OCI-LY7 (cell line): Measurements from ENCODE around the gene SPINDOC. TPM values are rescaled to one million over a fixed set of nuclear protein-coding genes. Genes with fewer than 3 reads are reported as not detected.

Experiments used
- BruUV-seq: library from RNA; stranded (reverse); fragments of 400-500 nt; replicated peaks from 2 replicates; lab custom pipeline; 2021; lab: Mats Ljungman, UMichigan
- CTCF ChIA-PET: fragments of 300-600 bp; sonication (Branson Sonifier 250); formaldehyde crosslinking; loops from one replicate; lab custom pipeline; 2022; ENCODE audit warnings: antibody characterized with exemption; ENCODE audit not compliant: unreplicated experiment; lab: Charles Lee
- POLR2A ChIA-PET: fragments of 300-600 bp; sonication (Branson Sonifier 250); formaldehyde crosslinking; loops from one replicate; lab custom pipeline; 2022; ENCODE audit warnings: antibody characterized with exemption; lab: Charles Lee
- DNase-seq: peaks from one replicate; pipeline ENCODE4 v3.0.0-alpha.2; 2015; ENCODE audit warnings: low spot score
- H2AFZ ChIP-seq: fragments of 200-600 bp; sonication (generic), shearing (Covaris generic); 2 replicates; pipeline ENCODE4 v1.6.1; 2014; ENCODE audit warnings: mild to moderate bottlenecking, antibody characterized with exemption, low read length, moderate library complexity
- H3K27ac ChIP-seq: fragments of 200-600 bp; sonication (generic); 2 replicates; pipeline ENCODE4 v1.5.1; 2014; ENCODE audit warnings: mixed run types, low read depth, mild to moderate bottlenecking, moderate library complexity, low read length, inconsistent platforms; ENCODE audit not compliant: poor library complexity, severe bottlenecking
- H3K36me3 ChIP-seq: fragments of 200-600 bp; sonication (generic); 2 replicates; pipeline ENCODE4 v1.6.1; 2014; ENCODE audit warnings: mild to moderate bottlenecking, antibody characterized with exemption, low read length, moderate library complexity, mixed read lengths; ENCODE audit not compliant: insufficient read depth
- H3K4me1 ChIP-seq: fragments of 200-600 bp; sonication (generic); 2 replicates; pipeline ENCODE4 v1.5.1; 2014; ENCODE audit warnings: mild to moderate bottlenecking, low read length; ENCODE audit not compliant: insufficient read depth, poor library complexity, severe bottlenecking
- H3K4me2 ChIP-seq: fragments of 200-600 bp; sonication (generic); 2 replicates; pipeline ENCODE4 v1.6.1; 2014; ENCODE audit warnings: mild to moderate bottlenecking, low read length
- H3K4me3 ChIP-seq: fragments of 200-600 bp; sonication (generic); 2 replicates; pipeline ENCODE4 v1.5.1; 2014; ENCODE audit warnings: mild to moderate bottlenecking, low read depth, low read length; ENCODE audit not compliant: poor library complexity, severe bottlenecking
- H3K79me2 ChIP-seq: fragments of 200-600 bp; sonication (generic); 2 replicates; pipeline ENCODE4 v1.6.1; 2016; ENCODE audit warnings: low read depth, mild to moderate bottlenecking, low read length, moderate library complexity, mixed read lengths; ENCODE audit not compliant: insufficient read depth
- H3K9me2 ChIP-seq: fragments of 200-600 bp; sonication (generic); 2 replicates; pipeline ENCODE4 v1.6.1; 2016; ENCODE audit warnings: mild to moderate bottlenecking, low read length, mixed read lengths; ENCODE audit not compliant: insufficient read depth
- H3K9me3 ChIP-seq: fragments of 200-600 bp; sonication (generic); 2 replicates; pipeline ENCODE4 v1.6.1; 2014; ENCODE audit warnings: mild to moderate bottlenecking, mixed run types, low read length, mixed read lengths
- H4K20me1 ChIP-seq: fragments of 200-600 bp; sonication (generic); 2 replicates; pipeline ENCODE4 v1.6.1; 2014; ENCODE audit warnings: mild to moderate bottlenecking, antibody characterized with exemption, low read length, moderate library complexity, mixed read lengths; ENCODE audit not compliant: insufficient read depth
- EZH2phosphoT487 ChIP-seq: fragments of 200-600 bp; sonication (generic); IDR thresholded peaks from 2 replicates; pipeline ENCODE4 v1.6.1; 2018; ENCODE audit warnings: low read depth, borderline replicate concordance, mild to moderate bottlenecking, mixed run types, antibody characterized with exemption, low read length, moderate library complexity, mixed read lengths
- intact Hi-C: fragments of 100-400 bp; cut with micrococcal nuclease; formaldehyde crosslinking; loops from one replicate; pipeline ENCODE4 v1.10.0; 2022; ENCODE audit not compliant: unreplicated experiment
- total RNA-seq, 2 experiments: library from RNA; depleted of rRNA in 1 of 2; stranded (reverse); fragments of >200 nt in 1 of 2; shearing (Covaris generic) in 1 of 2; gene quantifications; 2 replicates each; pipeline ENCODE4 v1.2.3, GENCODE V29; 2014 to 2022
- TF ChIP-seq, protein P1 (sequence below): fragments of 200-600 bp; sonication (generic); conservative IDR thresholded peaks from 2 replicates; pipeline ENCODE4 v1.5.1; 2014; ENCODE audit warnings: mild to moderate bottlenecking, antibody characterized with exemption, low read length, moderate library complexity, mixed read lengths

The SPINDOC gene
- total RNA-seq, 2 experiments from 2014 or later = 57.9 to 81.8 TPM

DNA sequence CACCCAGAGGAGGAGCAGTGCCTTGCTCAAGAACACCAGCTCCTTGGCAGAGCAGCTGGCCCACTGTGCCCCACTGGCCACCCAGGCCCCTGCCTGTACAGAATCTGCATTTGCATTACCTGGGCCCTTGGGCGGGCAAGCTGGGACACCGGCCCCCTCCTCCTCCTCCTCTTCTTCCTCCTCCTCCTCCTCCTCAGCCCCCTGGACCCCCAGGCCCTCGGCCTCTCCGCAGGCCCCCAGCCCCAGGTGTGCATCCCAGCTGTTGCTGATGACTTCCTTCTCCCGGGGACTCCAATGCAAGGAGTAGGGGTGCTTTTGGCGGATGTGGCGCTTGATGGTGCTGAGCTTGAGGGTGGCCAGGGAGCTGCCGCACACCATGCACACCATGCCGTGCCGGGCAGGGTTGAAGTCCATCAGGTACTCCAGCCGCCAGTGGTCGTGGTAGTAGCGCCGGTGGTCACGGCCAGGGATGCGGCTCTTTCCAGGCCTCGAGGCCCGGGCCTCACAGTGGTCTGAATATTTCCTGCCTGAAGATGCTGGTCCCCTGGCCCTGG is 47.5 kb upstream of the SPINDOC start:
- intact Hi-C loops = loop anchor here (5.0 kb wide), 3 partner anchors 47 to 382 kb away; partner anchors contain the start of genes MARK2 and SPINDOC
- DNase-seq = no peak
- POLR2A ChIA-PET = interaction anchor here (0.6 to 1.5 kb wide), 2 partner anchors 9 to 122 kb away, joined by 3 to 4 read pairs; no protein-coding TSS in a partner anchor
- H3K4me3 ChIP-seq = no peak overlapping the region
- H3K27ac ChIP-seq = no peak overlapping the region
- no peak overlapping the region for H2AFZ ChIP-seq
- BruUV-seq = no TSS peak
- H3K9me2 ChIP-seq = no peaks in the 10 kb centered on the region
- H3K9me3 ChIP-seq = no peaks in the 10 kb centered on the region
- peaks cover 20% of the 10 kb centered on the region for H3K4me1 ChIP-seq
- H3K36me3 ChIP-seq = peaks cover 13% of the 10 kb centered on the region; the same call in 1 of the 2 replicates
- no peak overlapping the region for H3K4me2 ChIP-seq
- 0 out of 2 replicates have a peak, but pooled peaks cover 6% of the 10 kb centered on the region for H3K79me2 ChIP-seq
- H4K20me1 ChIP-seq = peaks cover 12% of the 10 kb centered on the region; the same call in 1 of the 2 replicates
- TF ChIP-seq, protein P1, sequence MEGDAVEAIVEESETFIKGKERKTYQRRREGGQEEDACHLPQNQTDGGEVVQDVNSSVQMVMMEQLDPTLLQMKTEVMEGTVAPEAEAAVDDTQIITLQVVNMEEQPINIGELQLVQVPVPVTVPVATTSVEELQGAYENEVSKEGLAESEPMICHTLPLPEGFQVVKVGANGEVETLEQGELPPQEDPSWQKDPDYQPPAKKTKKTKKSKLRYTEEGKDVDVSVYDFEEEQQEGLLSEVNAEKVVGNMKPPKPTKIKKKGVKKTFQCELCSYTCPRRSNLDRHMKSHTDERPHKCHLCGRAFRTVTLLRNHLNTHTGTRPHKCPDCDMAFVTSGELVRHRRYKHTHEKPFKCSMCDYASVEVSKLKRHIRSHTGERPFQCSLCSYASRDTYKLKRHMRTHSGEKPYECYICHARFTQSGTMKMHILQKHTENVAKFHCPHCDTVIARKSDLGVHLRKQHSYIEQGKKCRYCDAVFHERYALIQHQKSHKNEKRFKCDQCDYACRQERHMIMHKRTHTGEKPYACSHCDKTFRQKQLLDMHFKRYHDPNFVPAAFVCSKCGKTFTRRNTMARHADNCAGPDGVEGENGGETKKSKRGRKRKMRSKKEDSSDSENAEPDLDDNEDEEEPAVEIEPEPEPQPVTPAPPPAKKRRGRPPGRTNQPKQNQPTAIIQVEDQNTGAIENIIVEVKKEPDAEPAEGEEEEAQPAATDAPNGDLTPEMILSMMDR = no peak
- no peak for TF ChIP-seq EZH2phosphoT487
- CTCF ChIA-PET = no interaction called here

DNA sequence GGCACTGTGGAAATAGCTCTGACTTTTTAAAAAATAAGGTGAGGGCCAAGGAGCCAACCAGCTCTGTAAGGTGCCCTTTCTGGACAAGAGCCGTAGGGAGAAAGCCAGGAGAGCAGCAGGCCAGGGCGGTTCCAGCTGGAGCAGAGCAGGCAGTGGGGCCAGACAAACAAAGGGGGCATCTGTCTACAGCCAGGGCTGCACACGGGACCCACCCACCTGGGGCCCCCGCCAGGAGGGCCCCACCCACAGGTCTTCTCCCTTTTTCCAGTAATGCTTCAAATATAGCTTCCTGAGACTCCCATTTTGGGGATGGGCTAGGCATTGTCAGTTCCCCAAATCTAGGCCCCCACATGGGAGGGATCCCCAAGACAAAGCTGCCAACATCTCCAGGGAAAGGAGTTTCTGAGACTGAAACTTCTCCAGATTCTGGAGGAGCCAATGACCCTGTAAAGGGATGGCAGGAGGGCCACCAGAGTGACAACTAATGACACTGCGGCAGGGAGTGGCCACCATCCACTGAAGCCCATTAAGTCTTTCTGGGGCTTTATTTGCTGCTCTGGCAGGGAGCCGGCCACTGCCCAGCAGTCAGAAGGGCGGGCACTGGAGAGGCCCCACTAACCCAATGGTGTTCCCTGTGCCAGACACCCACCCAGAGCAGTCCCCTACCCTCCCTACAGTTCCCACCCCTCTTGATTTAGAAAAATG is 46.6 kb upstream of the SPINDOC start:
- intact Hi-C loops = loop anchor here (5.0 kb wide), 3 partner anchors 46 to 381 kb away; partner anchors contain the start of genes MARK2 and SPINDOC
- H3K4me2 ChIP-seq = peak overlapping the region; percentile 100
- H3K4me3 ChIP-seq = peak overlapping the region; percentile 91
- H3K27ac ChIP-seq = no peak overlapping the region
- H3K36me3 ChIP-seq = peaks cover 4% of the 10 kb centered on the region; the same call in 1 of the 2 replicates
- POLR2A ChIA-PET = interaction anchor here (1.5 kb wide), 1 partner anchor 10 kb away, joined by 3 read pairs; no protein-coding TSS in a partner anchor
- CTCF ChIA-PET = no interaction called here
- no peaks in the 10 kb centered on the region for H3K9me3 ChIP-seq
- H3K9me2 ChIP-seq = no peaks in the 10 kb centered on the region
- no peak overlapping the region for H2AFZ ChIP-seq
- TF ChIP-seq, protein P1 = no peak
- TF ChIP-seq EZH2phosphoT487 = no peak
- no TSS peak for BruUV-seq
- H3K79me2 ChIP-seq = 0 out of 2 replicates have a peak, but pooled peaks cover 6% of the 10 kb centered on the region
- H3K4me1 ChIP-seq = peaks cover 20% of the 10 kb centered on the region
- DNase-seq = no peak
- peaks cover 12% of the 10 kb centered on the region; the same call in 1 of the 2 replicates for H4K20me1 ChIP-seq
